ENCODE data around the gene CUX1. TPM values are rescaled to one million over a fixed set of nuclear protein-coding genes. Genes with fewer than 3 reads are reported as not detected.
"Not testable (repeated sequence)": the region's sequence is repeated elsewhere in the genome, so short reads cannot be mapped to it uniquely, and the experiment has no call there.

CUX1 gene
- total RNA-seq, 1 experiment from 2014 or later: 116 TPM

DNA sequence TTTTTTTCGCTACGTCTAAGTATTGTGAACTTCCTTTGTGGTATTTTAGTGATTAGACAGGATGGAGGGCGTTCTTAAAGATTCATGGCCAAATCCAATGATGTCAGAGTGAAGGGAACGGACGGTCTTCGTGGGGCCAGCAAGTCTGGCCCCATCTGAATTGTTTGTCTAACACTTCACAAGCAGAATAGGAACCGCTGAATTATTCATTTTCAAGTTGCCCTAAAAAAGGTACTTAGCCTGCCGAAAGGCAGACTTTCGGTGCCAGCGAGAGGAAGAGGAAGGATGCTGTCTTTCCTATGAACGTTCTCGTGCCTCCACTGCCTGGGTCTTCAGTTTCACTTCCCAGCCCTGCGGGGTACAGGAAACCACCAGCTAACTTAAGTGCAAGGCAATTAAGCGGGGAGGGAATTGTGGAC lies 323.5 kb downstream of the CUX1 start:
- Histone ChIP-seq H3K4me1 (no peaks in the 10 kb centered on the region), H3K27me3 (replicated peaks; ENCODE audit: control insufficient read depth, insufficient read depth, low read length) (no peaks in the 10 kb centered on the region), H3K9me3 (no peaks in the 10 kb centered on the region), H3K36me3 (ENCODE audit: control insufficient read depth, insufficient read depth, low read length) (no peaks in the 10 kb centered on the region; the same call in 1 of the 2 replicates), H3K4me3 (ENCODE audit: low read depth, low read length) (no peak overlapping the region)
- peaks cover 82% of the 10 kb centered on the region for H3K36me3 Mint-ChIP-seq (ENCODE audit: insufficient read depth, unreplicated experiment)
- TF ChIP-seq, protein P1, sequence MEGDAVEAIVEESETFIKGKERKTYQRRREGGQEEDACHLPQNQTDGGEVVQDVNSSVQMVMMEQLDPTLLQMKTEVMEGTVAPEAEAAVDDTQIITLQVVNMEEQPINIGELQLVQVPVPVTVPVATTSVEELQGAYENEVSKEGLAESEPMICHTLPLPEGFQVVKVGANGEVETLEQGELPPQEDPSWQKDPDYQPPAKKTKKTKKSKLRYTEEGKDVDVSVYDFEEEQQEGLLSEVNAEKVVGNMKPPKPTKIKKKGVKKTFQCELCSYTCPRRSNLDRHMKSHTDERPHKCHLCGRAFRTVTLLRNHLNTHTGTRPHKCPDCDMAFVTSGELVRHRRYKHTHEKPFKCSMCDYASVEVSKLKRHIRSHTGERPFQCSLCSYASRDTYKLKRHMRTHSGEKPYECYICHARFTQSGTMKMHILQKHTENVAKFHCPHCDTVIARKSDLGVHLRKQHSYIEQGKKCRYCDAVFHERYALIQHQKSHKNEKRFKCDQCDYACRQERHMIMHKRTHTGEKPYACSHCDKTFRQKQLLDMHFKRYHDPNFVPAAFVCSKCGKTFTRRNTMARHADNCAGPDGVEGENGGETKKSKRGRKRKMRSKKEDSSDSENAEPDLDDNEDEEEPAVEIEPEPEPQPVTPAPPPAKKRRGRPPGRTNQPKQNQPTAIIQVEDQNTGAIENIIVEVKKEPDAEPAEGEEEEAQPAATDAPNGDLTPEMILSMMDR (IDR thresholded peaks at IDR 0.05; ENCODE audit: insufficient read depth in 1 of 2, low read depth in 1 of 2, low read length in 1 of 2, severe bottlenecking in 1 of 2, unreplicated experiment in 1 of 2): no peak
- ChIA-PET CTCF (no interaction called here), POLR2A (interaction anchor here (0.6 kb wide), 1 partner anchor 136 kb away, joined by 4 read pairs; no protein-coding TSS in a partner anchor)
- DNase-seq: no peak
- H3K4me1 Mint-ChIP-seq (ENCODE audit: low read depth, unreplicated experiment): peaks cover 4% of the 10 kb centered on the region
- peak overlapping the region; percentile 40 for H3K27ac Mint-ChIP-seq (ENCODE audit: unreplicated experiment)
- no peaks in the 10 kb centered on the region for H3K27me3 Mint-ChIP-seq (ENCODE audit: insufficient read depth, unreplicated experiment)
- no peak overlapping the region for H3K4me3 Mint-ChIP-seq (ENCODE audit: unreplicated experiment)
- H3K9me3 Mint-ChIP-seq (ENCODE audit: unreplicated experiment): no peaks in the 10 kb centered on the region
- BruUV-seq (replicated peaks): no TSS peak
- intact Hi-C loops (cut with micrococcal nuclease; ENCODE audit: unreplicated experiment): no loop called here

DNA sequence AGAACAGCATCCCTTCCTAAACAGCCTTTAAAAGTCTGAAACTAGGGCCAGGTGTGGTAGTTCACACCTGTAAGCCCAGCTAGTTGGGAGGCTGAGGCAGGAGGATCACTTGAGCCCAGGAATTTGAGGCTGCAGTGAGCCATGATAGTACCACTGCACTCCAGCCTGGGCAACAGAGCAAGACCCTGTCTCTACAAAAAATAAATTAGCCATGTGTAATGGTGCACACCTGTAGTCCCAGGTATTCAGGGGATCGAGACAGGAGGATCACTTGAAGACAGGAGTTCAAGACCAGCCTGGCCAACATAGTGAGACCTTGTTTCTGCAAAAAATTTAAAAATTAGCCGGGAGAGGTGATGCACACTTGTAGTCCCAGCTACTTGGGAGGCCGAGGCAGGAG lies 325.0 kb downstream of the CUX1 start:
- H3K4me3 ChIP-seq (ENCODE audit: low read depth, low read length); POLR2A ChIA-PET; H3K4me3 Mint-ChIP-seq (ENCODE audit: unreplicated experiment); H3K4me1 ChIP-seq; H3K27me3 Mint-ChIP-seq (ENCODE audit: insufficient read depth, unreplicated experiment); BruUV-seq (replicated peaks); H3K9me3 Mint-ChIP-seq (ENCODE audit: unreplicated experiment); H3K27me3 ChIP-seq (replicated peaks; ENCODE audit: control insufficient read depth, insufficient read depth, low read length); H3K36me3 ChIP-seq (ENCODE audit: control insufficient read depth, insufficient read depth, low read length); DNase-seq; H3K4me1 Mint-ChIP-seq (ENCODE audit: low read depth, unreplicated experiment); H3K9me3 ChIP-seq; CTCF ChIA-PET; intact Hi-C loops (cut with micrococcal nuclease; ENCODE audit: unreplicated experiment); H3K27ac Mint-ChIP-seq (ENCODE audit: unreplicated experiment): not testable (repeated sequence)
- H3K36me3 Mint-ChIP-seq (ENCODE audit: insufficient read depth, unreplicated experiment): peaks cover 82% of the 10 kb centered on the region

DNA sequence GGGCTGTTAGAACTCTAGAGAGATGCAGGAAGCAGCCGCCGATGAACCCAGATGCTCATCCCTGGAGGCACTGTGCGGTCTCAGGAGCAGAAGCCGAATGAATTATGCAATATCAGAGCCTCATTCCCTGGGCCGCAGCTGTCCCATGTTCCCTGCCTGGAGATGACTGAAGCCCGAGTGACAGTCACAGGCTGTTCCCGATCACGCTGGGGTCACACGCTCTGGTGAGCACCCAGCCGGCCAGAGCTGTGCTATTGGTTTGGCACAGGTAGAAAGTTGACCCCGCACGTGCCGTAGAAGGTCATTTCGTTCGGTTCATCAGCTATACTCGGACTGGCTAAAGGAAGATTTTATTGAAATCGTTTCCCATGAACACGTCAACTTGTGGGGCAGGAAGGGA lies 328.7 kb downstream of the CUX1 start:
- CTCF ChIA-PET: no interaction called here

More for the DNA sequence above, 328.7 kb downstream of the CUX1 start:
- POLR2A ChIA-PET: no interaction called here
- no peaks in the 10 kb centered on the region for H3K27me3 Mint-ChIP-seq (ENCODE audit: insufficient read depth, unreplicated experiment)
- intact Hi-C loops (cut with micrococcal nuclease; ENCODE audit: unreplicated experiment): no loop called here
- no peaks in the 10 kb centered on the region for H3K9me3 Mint-ChIP-seq (ENCODE audit: unreplicated experiment)
- BruUV-seq (replicated peaks): no TSS peak
- no peak for DNase-seq
- no peak overlapping the region for H3K27ac Mint-ChIP-seq (ENCODE audit: unreplicated experiment)
- peaks cover 72% of the 10 kb centered on the region for H3K36me3 Mint-ChIP-seq (ENCODE audit: insufficient read depth, unreplicated experiment)
- Histone ChIP-seq H3K36me3 (ENCODE audit: control insufficient read depth, insufficient read depth, low read length) (no peaks in the 10 kb centered on the region; the same call in 1 of the 2 replicates), H3K27me3 (replicated peaks; ENCODE audit: control insufficient read depth, insufficient read depth, low read length) (no peaks in the 10 kb centered on the region), H3K4me1 (peaks cover 2% of the 10 kb centered on the region; the same call in 1 of the 2 replicates), H3K4me3 (ENCODE audit: low read depth, low read length) (no peak overlapping the region), H3K9me3 (no peaks in the 10 kb centered on the region)
- TF ChIP-seq, protein P1 (IDR thresholded peaks at IDR 0.05; ENCODE audit: insufficient read depth in 1 of 2, low read depth in 1 of 2, low read length in 1 of 2, severe bottlenecking in 1 of 2, unreplicated experiment in 1 of 2): no peak
- no peak overlapping the region for H3K4me3 Mint-ChIP-seq (ENCODE audit: unreplicated experiment)
- peaks cover 8% of the 10 kb centered on the region for H3K4me1 Mint-ChIP-seq (ENCODE audit: low read depth, unreplicated experiment)

Data from Caco-2 (cell line).